HCT116 (cell line): ENCODE data around the gene VWA7.

ENCODE experiments used
- CEBPB ChIP-seq: IDR thresholded peaks from 2 replicates; pipeline ENCODE4 v1.6.1; 2012; ENCODE audit warnings: low read depth
- POLR2A ChIP-seq: IDR thresholded peaks from 2 replicates; pipeline ENCODE4 v1.7.0; 2011; ENCODE audit warnings: borderline replicate concordance; ENCODE audit not compliant: insufficient read depth, insufficient read length; ENCODE audit errors: extremely low read depth
- SIN3A ChIP-seq: IDR thresholded peaks from 2 replicates; pipeline ENCODE4 v1.6.1; 2012; ENCODE audit warnings: low read depth
- SP1 ChIP-seq: IDR thresholded peaks from 2 replicates; pipeline ENCODE4 v1.6.1; 2012; ENCODE audit warnings: low read depth
- TF ChIP-seq, protein P1 (sequence below), 3 experiments: fragments of 200-600 bp in 1 of 3; sonication (generic) in 1 of 3; IDR thresholded peaks in 2 of 3; conservative IDR thresholded peaks in 1 of 3; 2 replicates each; pipeline ENCODE4 v1.5.1; 2012 to 2017; ENCODE audit warnings: low read depth in 2 of 3, low read length in 2 of 3, antibody characterized with exemption in 1 of 3, borderline replicate concordance in 1 of 3, control low read depth in 1 of 3, mild to moderate bottlenecking in 1 of 3, mixed read lengths in 1 of 3, mixed run types in 1 of 3, moderate library complexity in 1 of 3; ENCODE audit not compliant: insufficient read depth in 1 of 3
- TF ChIP-seq, protein P2 (sequence below): IDR thresholded peaks from 2 replicates; pipeline ENCODE4 v1.6.1; 2012
- TF ChIP-seq, protein P3 (sequence below): IDR thresholded peaks from 2 replicates; pipeline ENCODE4 v1.6.1; 2012; ENCODE audit warnings: low read depth
- TF ChIP-seq, protein P4 (sequence below): IDR thresholded peaks from 2 replicates; pipeline ENCODE4 v1.6.1; 2012

DNA sequence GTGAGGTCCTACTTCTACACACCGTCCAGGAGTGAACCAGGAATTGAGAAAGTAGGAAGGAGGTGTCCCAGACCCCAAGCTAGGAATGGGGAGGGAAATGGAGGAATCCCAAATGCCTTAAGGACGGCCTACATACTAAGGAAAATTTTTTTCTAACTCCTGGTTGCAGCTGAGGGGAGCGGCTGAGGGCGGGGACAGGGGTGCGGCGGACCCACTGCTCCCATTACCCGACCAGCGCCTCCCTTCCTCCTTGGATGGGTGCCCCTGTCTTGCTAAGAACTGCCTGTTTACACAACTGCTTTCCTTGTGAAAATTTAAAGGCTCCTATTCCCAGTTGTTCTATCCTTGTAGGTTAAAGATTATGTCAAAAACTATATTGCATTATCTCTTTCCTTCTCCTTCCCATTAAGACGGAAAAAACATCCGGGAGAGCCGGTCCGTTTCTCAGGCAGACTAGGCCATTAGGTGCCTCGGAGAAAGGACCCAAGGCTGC lies 49.7 kb upstream of the VWA7 start:
- TF ChIP-seq, protein P1, sequence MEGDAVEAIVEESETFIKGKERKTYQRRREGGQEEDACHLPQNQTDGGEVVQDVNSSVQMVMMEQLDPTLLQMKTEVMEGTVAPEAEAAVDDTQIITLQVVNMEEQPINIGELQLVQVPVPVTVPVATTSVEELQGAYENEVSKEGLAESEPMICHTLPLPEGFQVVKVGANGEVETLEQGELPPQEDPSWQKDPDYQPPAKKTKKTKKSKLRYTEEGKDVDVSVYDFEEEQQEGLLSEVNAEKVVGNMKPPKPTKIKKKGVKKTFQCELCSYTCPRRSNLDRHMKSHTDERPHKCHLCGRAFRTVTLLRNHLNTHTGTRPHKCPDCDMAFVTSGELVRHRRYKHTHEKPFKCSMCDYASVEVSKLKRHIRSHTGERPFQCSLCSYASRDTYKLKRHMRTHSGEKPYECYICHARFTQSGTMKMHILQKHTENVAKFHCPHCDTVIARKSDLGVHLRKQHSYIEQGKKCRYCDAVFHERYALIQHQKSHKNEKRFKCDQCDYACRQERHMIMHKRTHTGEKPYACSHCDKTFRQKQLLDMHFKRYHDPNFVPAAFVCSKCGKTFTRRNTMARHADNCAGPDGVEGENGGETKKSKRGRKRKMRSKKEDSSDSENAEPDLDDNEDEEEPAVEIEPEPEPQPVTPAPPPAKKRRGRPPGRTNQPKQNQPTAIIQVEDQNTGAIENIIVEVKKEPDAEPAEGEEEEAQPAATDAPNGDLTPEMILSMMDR (IDR thresholded peaks at IDR 0.05 in 2 of 3, conservative IDR thresholded peaks at IDR 0.05 in 1 of 3; ENCODE audit: borderline replicate concordance in 1 of 3, insufficient read depth in 1 of 3, low read depth in 2 of 3, low read length in 2 of 3), result no peak
- TF ChIP-seq CEBPB, result no peak
- no peak for TF ChIP-seq POLR2A
- TF ChIP-seq SIN3A, result no peak
- TF ChIP-seq SP1, result no peak
- TF ChIP-seq, protein P2, sequence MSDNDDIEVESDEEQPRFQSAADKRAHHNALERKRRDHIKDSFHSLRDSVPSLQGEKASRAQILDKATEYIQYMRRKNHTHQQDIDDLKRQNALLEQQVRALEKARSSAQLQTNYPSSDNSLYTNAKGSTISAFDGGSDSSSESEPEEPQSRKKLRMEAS, result no peak
- TF ChIP-seq, protein P3, sequence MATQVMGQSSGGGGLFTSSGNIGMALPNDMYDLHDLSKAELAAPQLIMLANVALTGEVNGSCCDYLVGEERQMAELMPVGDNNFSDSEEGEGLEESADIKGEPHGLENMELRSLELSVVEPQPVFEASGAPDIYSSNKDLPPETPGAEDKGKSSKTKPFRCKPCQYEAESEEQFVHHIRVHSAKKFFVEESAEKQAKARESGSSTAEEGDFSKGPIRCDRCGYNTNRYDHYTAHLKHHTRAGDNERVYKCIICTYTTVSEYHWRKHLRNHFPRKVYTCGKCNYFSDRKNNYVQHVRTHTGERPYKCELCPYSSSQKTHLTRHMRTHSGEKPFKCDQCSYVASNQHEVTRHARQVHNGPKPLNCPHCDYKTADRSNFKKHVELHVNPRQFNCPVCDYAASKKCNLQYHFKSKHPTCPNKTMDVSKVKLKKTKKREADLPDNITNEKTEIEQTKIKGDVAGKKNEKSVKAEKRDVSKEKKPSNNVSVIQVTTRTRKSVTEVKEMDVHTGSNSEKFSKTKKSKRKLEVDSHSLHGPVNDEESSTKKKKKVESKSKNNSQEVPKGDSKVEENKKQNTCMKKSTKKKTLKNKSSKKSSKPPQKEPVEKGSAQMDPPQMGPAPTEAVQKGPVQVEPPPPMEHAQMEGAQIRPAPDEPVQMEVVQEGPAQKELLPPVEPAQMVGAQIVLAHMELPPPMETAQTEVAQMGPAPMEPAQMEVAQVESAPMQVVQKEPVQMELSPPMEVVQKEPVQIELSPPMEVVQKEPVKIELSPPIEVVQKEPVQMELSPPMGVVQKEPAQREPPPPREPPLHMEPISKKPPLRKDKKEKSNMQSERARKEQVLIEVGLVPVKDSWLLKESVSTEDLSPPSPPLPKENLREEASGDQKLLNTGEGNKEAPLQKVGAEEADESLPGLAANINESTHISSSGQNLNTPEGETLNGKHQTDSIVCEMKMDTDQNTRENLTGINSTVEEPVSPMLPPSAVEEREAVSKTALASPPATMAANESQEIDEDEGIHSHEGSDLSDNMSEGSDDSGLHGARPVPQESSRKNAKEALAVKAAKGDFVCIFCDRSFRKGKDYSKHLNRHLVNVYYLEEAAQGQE, result no peak
- TF ChIP-seq, protein P4, sequence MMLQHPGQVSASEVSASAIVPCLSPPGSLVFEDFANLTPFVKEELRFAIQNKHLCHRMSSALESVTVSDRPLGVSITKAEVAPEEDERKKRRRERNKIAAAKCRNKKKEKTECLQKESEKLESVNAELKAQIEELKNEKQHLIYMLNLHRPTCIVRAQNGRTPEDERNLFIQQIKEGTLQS, result no peak
